NCI-H526 treated with DMSO at 0.1 percent for 48 hours (cell line): ENCODE data around the gene HEPACAM.
A peak's percentile ranks its signal among the peaks of the same experiment; 100 is the strongest.

Experiments used
- DNase-seq: peaks from one replicate; lab custom pipeline; 2025; lab: John Stamatoyannopoulos, UW

Gene HEPACAM

DNA sequence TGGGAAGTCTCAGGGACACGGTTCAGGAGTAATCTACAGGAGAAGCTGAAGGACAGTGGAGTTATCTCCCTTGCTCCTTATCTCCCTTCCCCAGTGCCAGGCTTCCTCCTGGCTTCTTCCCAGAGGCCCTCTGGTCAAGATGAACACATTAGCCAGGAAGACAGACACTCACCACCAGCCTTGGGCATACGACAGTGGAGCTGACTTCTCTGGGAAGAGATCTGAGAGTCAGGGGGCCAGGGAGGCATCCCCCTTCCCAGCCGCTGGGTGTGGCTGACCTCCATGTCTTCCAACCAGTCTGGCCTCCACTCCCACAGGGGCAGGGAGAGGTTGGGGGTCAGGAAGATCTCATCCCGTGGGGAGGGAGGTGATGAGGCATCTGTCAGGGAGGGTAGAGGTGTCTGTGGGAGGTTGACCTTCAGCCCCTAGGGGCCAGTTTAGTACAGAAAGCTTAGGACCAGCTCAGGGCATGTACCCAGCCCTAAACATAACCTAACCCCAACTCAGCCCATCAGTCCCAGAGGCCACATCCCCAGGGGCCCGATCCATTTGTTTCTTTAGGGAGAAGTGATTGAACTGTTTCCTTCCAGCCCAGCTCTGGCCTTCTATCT is 50.9 kb downstream of the HEPACAM start:
- DNase-seq: no peak

DNA sequence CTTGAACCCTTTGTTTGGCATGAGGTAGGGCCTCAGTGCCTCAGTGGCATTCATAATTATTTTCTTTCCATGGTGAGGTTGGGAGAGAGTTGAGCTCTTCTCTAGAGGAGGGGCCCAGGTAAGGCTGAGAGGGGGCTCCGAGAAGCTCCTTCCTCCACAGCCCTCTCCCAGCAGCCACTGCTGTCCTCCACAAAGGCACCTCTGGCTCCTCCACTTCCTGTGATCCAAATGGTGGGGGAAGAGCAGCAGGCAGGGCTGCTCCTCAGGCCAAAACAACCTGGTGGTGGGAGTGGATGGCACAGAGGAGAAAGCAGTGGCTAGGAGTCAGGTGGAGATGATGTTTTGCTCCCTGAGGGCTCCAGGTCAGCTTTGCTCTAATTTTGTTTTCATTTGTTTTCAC is 51.5 kb downstream of the HEPACAM start:
- DNase-seq: no peak

DNA sequence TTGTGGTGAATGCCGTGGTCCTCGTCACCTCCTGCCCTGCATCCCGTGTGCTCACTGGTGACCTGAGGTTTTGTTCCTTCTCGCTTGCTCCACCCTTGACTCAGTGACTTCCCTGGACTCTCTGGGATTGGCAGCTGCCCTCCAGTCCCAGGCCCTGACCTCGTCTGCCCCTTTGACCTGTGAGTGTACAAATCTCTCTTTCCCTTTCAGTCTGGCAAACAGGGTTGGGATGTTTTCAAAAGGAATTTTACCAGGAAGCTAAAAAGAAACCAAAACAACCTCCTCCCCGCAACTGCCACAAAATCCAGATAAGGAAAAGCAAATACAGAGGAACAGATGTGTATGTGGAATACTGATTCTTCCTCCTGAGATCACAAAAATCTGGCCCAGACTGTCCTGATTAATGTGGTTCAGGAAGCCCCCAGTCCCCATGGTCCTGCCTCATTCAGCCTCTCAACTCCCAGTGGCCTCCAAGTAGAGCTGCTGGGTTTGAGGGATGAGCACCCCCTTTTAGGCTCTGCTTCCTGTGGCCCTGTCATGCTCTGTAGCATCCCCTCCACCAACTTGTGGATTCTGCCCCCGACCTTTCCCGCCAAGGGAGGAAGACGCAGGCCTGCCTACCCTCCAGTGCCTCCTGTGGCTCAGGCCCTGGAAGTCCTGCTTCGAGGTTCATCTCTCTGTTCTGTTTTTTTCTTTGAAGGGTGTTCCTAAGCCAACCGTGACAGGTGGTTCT is 53.3 kb downstream of the HEPACAM start:
- DNase-seq: no peak

DNA sequence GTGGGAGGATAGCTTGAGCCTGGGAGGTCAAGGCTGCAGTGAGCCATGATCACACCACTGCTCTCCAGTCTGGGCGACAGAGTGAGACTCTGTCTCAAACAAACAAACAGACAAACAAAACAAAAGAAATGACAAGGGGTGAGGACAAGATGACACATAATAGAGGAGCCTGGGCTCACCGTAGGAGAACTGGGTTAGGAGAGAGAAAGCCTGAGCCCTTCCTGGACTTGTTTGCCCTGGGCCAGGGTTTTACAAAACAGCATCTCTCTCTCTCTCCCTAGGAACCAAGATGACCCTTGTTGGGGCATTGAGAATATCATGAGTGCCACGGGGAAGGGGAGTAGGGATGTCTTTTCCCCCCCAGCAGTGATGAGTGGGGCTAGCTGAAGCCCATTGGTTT is 54.9 kb downstream of the HEPACAM start:
- no peak for DNase-seq

DNA sequence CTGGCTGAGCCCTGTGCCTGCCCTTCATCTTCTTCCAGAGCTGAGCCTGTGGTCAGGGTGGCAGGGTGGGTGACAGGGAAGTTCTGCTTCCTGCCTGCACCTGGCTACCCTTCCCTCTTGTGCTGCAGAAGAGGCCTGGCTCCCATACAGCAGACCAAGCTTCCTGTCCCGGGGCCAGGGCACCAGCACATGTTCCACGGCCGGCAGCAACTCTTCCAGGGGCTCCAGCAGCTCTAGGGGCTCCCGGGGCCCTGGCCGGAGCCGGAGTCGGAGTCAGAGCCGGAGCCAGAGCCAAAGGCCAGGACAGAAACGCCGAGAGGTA is 55.6 kb downstream of the HEPACAM start:
- DNase-seq: no peak

DNA sequence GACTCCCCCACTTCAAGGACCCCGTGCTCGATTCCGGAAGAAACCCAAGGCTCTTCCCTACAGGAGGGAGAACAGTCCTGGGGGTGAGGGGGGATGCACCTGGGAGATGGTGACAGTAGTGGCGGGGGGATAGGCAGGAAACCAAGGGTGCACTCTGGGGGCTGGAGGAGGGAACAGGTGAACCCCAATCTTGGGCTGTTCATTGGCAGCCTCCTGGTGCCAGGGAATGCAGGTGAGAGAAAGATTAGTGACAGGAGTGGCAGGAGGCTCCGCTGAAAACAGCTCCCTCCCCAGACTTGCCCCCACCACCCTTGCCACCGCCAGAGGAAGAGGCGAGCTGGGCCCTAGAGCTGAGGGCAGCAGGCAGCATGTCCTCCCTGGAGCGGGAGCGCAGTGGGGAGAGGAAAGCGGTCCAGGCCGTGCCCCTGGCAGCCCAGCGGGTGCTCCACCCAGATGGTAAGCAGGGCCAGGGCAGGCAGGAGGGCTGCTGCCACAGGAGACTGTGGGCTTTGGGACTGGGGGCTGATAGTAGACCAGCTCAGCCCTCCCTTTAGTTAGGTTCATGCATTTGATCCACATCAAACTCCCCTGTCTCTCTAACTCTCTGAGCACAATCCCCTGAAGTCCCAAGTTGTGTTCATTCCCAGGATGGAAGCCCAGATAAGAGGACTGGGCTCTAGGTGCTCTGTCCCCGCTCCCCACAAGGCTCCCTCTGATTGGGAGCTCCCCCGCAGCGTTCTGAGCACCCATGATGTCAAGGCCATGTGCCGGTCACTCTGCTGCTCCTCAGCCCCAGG is 56.2 kb downstream of the HEPACAM start:
- no peak for DNase-seq

DNA sequence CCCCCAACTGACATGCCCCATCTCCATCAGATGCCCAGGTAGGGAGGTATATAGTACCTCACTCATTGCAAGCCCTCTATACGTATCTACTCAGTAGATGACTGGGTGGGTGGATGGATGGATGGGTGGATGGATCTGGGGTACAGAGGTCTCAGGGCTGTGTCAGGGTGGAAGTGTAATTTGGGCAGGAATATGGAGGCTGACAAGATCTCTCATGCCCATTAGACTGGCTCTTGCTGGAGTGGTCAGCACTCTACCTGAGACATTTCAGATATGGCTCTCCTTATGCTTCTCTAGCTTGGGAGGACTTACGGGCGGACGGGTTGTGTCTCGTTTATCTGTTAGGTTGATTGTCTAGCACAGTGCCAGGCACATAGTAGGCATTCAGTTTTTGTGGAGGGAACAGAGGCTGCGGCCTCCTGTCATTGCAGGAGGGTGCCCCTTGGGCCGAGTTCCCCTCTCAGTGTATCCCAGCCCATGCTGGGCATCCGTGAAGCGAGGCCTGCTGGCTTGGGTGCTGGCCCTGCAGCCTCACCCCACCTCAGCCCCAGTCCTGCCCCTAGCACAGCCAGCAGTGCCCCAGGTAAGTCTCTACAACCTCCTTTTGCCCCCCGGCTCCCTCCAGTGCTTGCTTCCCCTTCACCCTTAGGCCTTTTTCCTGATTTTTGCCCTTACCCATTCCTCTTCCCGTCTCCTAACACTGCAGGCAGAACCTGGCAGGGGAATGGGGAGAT is 56.9 kb downstream of the HEPACAM start:
- no peak for DNase-seq

DNA sequence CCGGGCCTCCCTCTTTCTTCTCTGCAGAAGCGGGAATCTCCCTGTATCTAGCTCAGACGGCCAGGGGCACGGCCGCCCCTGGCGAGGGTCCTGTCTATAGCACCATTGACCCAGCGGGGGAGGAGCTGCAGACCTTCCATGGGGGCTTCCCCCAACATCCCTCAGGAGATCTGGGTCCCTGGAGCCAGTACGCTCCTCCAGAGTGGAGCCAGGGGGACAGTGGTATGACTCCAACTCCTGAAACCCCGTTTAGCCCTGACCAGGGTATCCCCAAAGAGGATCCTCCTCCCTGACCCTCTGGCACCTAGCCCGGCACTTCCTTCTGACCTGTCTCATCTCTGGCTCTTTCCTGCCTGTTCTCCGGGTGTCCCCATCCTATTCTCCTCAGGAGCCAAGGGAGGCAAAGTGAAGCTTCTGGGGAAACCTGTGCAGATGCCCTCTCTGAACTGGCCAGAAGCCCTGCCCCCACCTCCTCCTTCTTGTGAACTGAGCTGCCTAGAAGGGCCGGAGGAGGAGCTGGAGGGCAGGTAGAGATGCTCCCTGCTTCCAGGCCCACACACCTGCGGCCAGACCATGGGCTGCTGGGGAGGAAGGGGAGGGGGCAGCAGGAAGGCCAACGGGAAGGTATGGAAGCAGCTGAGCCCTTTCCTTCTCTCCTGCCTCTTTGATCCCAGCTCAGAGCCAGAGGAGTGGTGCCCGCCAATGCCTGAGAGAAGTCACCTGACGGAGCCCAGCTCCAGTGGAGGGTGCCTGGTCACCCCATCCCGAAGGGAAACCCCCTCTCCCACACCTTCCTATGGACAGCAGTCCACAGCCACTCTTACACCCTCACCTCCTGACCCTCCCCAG is 57.7 kb downstream of the HEPACAM start:
- DNase-seq: no peak

DNA sequence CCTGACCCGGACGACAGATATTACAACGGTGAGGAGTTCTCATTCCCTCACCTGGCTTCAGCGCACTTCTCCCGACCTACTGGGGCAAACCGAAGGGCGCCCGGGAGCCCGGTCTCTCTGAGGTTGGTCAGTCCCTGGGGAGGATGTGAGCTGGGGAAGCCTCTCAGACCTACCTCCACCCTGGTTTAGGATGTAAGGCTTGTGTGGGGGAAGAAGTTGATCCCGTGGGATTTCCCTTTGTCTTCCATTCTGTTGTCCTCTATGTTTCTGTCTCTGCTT is 58.3 kb downstream of the HEPACAM start:
- no peak for DNase-seq

DNA sequence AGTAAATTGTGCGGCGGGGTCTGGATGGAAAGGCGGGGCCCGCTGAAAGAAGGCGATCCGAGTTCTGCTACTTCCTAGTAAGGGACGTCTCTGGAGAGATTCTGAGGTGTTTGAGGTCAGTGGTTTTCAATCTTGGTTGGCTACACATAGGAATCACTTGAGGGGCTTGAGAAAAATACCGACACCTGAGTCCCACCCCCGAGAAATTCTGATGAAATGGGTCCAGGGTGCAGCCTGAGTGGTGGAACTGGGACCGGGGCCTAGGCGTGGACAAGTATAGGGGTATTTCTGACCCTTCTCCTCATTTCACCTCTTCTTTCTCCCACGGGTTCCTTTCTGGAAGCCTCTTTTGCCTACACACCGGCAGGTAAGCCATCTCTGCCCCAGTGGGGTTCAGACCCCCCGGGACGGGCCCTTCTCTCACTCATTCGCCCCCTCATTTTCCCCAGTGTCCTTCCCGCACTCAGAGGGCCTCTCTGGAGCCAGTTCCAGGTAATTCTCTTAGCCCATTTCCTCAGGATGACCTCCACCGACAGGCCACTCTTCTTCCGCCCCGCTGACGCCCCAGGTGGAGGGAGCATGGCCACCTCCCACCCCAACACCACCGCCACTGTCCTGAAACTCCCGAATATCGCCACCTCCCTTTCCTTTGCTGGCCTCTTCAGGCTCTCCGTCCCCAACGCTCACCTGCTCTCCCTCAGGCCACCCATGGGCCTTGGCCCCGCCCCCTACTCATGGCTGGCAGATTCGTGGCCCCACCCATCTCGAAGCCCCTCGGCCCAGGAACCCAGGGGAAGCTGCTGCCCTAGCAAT is 58.8 kb downstream of the HEPACAM start:
- no peak for DNase-seq

DNA sequence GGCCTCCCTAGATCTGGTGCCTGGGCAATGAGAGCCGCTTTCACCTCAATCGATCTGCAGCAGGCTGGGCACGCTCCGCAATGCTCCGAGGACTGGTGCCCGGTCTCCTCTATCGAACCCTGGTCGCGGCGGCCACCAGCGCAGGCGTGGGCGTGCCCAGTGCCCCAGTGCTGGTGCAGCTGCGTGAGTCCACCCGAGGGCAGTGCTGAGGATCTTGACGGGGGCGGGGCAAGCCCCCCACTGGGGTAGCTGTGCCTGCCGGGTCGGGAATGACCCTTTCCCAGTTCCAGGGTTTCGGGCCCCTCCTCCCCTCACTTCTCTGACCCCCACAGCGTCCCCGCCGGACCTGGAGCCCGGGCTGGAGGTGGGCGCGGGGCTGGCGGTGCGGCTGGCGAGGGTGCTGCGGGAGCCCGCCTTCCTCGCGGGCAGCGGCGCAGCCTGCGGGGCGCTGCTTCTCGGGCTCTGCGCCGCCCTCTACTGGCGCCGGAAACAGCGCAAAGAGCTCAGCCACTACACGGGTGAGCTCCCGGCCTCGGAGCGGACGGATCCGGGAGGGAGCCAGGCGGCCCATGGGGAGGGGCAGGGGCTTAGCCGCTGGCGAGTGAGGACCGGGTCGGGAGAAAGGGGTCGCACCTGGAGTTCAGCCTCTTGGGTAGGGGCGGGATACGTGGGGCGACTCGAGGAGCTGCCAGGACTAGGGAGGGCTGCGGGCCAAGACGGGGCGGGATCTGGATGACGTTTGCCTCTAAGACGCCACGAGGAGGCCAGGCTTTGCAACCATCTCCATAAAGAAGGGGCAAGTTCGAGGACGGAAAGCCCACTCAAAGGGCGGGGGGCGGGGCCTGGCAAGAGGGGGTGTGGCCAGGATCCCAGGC is 59.7 kb downstream of the HEPACAM start:
- DNase-seq: peak; percentile 87

DNA sequence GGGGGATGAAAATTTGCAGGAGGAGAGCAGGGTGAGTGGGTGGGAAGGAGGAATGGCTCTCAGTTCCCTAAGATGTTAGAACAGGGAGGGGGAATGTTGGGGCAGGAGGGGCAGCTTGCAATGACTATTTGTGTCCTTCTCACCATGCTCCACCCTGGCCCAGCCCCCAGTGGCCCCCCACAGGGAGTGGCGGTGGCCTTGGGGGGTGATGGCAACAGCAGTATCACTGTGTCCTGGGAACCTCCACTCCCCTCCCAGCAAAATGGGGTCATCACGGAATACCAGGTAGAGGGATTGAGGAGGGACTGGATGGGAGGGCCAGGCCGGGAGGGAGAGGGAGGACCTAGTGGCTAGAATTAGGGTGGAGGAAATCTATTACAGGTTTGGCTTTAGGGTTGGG is 60.4 kb downstream of the HEPACAM start:
- DNase-seq: no peak

DNA sequence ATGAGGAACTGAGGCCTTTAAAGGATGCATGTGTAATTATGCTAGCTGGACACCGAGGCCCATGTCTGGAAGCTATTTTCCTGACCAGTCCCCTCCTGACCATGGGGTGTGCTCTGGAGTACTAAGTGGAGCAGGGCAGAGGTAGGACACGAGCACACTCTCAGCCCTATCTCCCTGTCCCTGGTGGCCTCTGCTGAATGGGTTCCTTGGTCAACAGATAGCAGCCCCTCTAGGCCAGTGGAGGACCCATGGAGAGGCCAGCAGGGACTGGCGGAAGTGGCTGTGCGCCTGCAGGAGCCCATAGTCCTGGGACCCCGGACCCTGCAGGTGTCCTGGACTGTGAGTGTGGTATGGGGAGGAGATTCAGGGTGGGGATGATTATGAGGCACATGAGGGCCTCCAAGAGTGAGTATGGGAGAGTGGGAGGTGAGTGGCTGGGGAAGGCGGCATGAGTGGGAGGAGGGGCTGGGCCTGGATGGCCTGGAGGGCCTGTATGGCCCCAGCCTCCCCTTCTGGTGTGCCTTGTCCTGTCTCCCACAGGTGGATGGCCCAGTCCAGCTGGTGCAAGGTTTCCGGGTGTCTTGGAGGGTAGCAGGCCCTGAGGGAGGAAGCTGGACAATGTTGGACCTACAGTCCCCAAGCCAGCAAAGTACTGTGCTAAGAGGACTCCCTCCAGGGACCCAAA is 61.1 kb downstream of the HEPACAM start:
- DNase-seq: no peak

DNA sequence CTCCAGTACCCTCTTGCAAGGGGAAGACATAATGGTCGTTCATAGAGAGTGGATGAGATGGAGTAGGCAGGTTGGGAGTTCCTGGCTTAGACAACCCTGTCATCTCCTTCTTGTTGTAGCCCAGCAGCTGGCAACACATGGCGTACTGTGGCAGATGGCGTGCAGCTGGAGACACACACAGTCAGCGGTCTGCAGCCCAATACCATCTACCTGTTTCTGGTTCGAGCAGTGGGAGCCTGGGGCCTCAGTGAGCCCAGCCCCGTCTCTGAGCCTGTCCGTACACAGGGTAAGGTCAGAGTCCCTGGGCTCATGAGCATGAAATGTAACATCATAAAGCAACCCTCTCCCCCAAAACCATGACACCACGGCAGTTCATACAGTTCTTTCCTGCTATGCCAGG is 61.9 kb downstream of the HEPACAM start:
- no peak for DNase-seq

DNA sequence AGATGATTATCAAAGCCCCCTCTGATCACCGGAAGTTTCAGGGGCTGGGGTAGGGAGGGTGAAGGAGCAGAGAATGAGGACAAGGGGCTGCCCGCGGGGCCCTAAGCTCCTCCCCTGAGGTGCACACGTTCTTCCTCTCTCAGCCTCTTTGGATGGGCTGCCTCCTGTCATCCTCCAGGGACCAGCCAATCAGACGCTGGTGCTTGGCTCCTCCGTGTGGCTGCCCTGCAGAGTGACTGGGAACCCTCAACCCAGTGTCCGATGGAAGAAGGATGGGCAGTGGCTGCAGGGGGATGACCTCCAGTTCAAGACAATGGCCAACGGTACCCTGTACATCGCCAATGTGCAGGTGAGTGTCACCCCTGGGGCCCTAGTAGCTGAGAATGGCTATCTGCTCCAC is 63.1 kb downstream of the HEPACAM start:
- DNase-seq: no peak

DNA sequence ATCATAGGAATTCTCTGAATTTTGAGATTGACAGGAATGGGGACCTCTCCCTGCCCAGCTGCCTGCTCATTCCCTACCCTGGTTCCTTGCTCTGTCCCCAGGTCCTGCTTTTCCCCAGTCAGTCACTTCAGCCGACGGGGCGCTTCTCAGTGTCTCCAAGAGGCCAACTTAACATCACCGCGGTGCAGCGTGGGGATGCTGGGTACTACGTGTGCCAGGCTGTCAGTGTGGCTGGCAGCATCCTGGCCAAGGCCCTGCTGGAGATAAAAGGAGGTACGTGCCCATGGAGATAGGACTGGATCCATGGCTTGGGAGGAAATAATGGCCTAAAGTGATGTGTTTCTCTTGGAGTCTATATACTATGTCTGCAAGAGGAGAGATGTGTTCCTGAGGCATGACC is 63.6 kb downstream of the HEPACAM start:
- no peak for DNase-seq

DNA sequence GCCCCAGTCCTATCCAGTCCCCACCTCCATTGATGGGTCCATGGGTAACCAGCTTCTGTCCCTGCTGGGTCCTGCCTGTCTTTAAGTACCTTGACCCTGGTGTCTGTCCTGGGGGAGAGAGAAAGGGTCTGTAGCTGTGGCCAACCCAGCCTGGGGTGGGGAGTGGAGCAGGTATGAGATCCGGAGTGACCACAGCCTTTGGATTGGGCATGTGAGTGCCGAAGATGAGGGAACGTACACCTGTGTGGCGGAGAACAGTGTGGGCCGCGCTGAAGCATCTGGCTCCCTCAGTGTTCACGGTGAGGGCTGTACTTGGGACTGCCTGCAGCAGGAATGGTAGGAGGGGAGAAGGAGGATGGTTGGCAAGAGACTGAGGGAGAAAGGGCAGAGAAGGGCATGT is 65.4 kb downstream of the HEPACAM start:
- DNase-seq: no peak

DNA sequence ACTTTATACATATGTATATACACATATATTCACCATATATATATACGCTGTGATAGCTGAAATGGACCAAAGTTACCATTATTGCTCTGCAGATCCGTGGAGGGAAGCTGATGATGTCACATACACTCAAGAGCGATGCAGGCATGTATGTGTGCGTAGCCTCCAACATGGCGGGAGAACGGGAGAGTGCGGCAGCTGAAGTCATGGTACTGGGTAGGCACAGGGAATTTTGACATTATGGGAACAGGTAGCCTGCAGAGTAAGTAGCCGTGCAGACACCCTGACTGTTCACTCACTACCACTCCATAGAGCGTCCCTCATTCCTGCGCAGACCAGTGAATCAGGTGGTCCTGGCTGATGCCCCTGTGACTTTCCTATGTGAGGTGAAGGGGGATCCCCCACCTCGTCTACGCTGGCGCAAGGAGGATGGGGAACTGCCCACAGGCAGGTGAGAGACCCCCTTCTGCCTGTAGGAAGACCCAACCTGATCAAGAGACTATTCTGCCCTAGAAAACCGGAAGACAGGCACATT is 65.9 kb downstream of the HEPACAM start:
- no peak for DNase-seq

DNA sequence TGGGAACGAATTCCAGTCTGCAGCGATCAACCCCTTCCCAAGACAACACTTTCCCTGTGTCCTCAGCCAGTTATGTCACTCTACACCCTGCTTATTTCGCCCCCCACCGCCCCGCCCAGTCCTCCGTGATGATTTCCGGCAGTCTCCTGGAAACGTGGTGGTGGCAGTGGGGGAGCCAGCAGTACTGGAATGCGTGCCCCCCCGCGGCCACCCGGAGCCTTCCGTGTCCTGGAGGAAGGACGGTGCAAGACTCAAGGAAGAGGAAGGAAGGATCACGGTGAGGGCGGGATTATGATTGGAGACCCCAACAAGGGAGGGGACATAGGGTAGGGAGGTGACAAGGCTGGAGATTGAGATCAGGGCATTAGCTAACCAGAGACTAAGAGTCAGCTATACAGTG is 66.5 kb downstream of the HEPACAM start:
- no peak for DNase-seq
